GM21447 (cell line): ENCODE results near the gene DCAF17.
"Not testable (repeated sequence)": the region's sequence is repeated elsewhere in the genome, so short reads cannot be mapped to it uniquely, and the experiment has no call there.

Experiments
- ATAC-seq: cut with Tn5 transposase; IDR thresholded peaks from one replicate; pipeline ENCODE4 v1.9.1; 2021; ENCODE audit not compliant: unreplicated experiment

The DCAF17 gene

GRCh38 chr2:171452773-171453172 lies 18.7 kb downstream of the DCAF17 start:
- ATAC-seq: no peak

DNA sequence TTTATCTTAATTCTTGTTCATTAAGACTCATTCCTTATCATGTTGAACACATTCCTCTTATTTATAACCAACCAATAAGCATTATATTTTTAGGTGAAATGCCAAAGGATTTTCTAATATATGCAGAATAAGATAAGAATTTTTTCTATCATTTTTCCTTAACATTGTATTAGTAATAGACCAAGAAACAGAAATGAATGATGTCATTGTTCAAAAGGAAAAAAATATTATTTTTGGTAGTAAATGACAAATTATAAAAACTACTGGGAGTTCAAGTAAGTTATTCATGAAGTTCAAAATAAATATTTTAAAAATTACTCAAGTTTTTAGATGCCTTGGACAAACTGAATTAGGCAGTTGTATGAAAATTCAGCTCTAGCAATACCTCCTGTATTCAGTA lies 25.5 kb downstream of the DCAF17 start:
- ATAC-seq: no peak

DNA sequence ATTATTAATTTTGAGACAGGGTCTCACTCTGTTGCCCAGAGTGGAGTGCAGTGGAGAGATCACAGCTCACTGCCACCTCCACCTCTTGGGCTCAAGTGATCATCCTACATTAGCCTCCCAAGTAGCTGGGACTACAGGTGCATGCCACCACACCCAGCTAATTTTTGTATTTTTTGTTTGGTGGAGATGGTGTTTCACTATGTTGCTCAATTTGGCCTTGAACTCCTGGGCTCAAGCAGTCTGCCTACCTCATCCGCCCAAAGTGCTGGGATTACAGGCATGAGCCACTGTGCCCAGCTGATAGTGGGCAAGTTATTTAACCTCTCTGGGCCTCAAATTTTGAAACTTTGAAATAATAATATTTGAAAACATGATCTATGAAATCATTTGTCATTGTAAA lies 26.5 kb downstream of the DCAF17 start:
- no peak for ATAC-seq

DNA sequence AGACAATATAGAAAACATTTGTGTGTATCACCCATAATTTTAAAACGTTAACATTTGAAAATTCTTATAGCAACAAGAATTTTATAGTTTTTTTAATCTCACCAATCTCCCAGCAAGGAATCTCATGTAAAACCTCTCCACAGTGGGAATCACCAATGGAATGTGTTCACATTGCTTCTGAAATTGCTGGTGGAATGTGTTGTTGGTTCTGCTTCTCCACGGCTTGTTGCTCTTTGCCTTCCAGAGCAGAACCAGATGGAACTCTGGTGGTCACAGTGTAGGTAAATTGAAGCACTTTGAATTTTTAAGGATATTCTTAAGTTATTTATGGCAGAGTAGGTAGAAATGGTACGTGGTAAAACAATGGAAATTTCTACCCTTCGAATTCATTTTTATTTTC lies 35.1 kb downstream of the DCAF17 start:
- ATAC-seq: no peak

DNA sequence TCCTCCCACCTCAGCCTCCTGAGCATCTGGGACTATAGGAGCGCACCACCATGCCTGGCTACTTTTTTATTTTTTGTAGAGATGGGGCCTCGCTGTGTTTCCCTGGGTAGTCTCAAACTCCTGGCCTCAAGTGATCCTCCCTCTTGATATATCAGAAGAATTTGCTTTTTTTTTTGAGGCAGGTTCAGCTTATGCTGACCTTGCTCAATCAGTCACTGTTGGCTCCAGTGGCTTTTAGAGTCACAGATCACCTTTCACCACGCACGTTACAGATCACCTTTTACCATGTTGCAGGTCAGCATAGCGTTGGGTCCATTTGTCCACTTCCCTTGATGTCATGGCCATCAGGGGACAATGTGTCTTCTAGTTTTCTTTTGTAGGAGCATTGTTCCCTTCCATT lies 36.1 kb downstream of the DCAF17 start:
- no peak for ATAC-seq

DNA sequence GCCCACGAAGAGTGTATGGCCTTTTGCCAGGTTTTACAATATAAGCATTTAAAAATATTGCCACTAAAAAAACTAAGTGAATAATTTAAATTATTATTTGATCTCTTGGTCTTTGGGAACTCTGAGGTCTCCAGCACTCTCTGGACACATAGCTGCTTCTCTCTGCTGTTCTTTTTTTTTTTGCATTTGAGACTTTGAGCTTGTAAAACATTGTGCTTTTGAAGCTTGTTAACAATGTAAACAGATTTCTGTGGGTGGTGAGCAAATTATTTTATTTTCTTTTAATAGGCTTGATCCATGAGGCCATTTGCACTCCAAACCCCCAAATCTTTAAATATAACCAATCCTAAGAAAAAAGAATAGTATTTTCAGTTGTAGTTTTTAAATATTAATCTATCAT lies 42.0 kb downstream of the DCAF17 start:
- no peak for ATAC-seq

DNA sequence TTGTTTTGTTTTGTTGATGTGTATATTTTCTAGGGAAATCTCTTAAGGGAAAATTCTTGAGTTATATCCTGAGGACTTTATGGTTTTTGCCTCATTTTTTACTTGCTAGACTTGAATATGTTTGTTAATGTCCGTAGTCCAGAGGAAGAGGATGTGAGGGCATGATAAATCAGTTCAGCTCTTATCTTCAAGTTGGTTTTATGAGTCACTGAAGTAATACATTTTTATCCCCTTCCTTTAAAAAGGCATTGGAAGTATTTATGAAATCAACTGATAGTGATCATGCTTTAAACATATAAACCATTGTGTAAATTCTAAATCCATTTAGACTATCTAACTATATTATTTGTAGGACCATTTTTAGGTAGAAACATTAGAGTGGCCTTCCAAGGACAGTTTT lies 44.3 kb downstream of the DCAF17 start:
- no peak for ATAC-seq

GRCh38 chr2:171479154-171479814 lies 45.3 kb downstream of the DCAF17 start:
- ATAC-seq: no peak

DNA sequence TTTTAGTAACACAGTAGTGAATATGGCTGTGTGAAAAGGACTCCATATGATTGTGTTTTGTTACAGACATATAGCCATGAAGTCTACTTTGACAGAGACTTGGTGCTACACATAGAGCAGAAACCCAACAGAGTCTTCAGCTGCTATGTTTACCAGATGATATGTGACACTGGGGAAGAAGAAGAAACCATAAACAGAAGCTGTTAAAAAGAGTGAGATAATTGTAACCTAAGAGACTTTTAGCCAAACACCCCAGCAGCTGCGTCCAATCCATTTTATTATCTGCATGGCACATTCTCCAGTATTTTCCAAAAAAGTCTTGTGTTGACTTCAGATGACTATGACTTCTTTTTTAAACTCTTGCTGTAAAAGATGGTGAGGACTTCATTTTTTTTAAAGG lies 46.9 kb downstream of the DCAF17 start:
- ATAC-seq: no peak

DNA sequence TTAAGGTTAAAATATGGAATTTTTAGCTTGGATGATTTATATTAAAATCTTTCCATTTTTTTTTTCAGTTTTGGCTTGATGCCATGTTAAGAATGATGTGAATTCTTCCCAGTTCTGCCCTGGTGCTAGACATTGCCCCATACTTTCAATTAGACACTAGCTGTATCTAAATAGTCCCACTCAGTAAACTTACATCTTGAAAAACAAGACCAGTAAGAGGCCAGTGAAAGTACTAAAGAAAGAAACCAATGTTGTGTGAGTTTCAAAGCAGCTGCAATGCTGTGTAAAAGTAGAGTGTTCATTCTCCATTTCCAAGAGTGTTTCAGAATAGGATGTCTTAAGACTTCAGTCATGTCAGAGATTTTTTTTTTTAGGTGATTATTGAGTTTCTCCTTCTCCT lies 48.3 kb downstream of the DCAF17 start:
- no peak for ATAC-seq

DNA sequence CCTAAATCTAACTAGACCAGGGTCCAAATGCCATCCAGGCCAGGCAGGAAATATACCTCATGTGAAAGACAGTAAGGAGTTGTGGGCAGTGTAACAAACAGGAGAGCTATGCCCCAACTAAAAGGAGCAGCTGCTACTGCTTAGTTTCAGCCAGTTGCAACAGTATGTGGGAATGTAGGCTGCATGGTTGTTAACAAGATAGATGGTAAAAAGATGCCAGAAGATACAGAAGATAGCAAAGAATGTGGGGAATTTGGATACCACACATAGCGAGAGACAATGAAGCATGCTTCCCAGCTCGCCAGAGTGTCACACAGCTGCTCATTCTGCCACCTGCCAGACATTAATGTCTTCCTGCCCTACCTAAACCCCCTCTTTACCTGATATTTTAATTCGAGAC lies 48.9 kb downstream of the DCAF17 start:
- ATAC-seq: no peak

GRCh38 chr2:171483793-171484192 lies 49.8 kb downstream of the DCAF17 start:
- no peak for ATAC-seq

- no peak for ATAC-seq
Observed at GRCh38 chr2:171485116-171485515, 51.1 kb downstream of the DCAF17 start.

DNA sequence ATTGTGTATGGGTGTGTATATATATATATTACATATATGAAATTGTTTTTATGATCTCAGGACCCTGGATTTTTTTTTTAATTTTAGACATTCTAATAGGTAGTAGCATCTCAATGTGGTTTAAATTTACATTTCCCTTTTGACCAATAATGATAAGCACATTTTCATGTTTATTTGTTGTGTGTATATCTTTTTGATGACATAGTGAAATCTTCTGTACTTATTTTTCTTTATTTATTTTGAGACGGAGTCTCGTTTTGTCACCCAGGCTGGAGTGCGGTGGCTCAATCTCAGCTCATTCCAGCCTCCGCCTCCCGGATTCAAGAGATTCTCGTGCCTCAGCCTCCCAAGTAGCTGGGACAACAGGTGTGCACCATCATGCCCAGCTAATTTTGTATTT lies 53.2 kb downstream of the DCAF17 start:
- ATAC-seq: no peak

DNA sequence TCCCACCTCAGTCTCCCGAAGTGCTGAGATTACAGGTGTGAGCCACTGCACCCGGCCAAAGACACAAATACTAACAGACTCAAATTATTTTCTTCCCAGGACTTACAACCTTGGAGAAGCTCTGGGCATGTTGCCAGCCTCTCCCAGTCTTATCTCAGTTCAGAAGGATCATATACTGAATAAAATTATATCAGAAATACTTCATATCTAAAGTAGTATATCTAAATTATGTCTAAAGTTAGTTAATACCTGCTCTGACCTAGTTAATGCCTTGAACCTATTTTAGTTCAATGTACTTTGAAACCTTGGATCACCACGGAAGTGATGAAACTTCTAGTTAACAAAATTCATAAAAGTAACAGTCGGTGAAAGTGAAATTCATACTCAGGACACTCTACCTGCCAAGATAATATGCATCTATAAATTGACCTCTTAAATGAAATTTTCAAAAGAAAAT lies 53.8 kb downstream of the DCAF17 start:
- ATAC-seq: no peak

DNA sequence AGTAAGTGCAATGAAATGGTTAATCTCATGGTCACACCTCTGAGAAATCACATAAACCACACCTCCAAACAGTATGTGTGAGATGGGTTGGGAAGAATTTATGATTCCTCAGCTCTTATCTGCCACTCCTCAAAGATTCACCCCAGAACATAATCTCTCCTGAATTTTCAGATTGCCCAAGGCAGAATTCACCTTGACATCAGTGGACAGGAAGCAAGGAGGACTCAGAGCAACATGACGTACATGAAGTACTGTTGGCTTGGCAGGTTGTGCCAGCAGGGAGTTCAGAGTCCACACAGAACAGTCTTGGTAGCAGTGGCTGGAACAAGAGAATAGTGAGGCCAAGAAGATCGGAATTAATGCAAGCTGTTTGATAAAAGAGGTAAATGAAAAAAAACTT lies 56.6 kb downstream of the DCAF17 start:
- ATAC-seq: no peak

DNA sequence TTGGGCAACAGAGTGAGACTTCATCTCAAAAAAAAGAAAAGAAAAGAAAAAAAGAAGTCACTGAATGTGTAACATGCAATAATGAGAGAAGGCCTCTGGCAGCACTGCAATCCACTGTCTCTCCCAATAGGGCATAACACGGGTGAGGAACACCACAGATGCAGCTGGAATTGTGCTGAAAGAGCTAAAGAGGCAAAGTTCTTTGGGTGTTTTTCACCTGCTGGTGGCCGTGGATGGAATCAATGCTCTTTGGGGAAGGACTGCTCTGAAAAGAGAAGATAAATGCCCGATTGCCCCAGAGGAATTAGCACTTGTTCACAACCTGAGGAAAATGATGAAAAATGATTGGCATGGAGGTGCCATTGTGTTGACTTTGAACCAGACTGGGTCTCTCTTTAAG lies 57.3 kb downstream of the DCAF17 start:
- ATAC-seq: no peak

DNA sequence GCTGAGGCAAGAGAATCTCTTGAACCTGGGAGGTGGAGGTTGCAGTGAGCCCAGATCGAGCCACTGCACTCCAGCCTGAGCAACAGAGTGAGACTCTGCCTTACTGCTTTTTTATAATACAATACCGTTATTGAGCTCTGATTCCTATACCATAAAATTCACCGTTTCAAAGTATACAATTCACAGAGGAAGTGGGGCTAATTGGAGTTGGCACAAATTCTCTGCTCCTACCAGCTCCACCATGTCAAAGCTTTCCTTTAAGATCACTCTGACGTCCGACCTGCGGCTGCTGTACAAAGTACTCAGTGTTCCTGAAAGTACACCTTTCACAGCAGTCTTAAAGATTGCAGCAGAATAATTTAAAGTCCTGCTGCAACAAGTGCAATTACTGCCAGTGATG lies 58.6 kb downstream of the DCAF17 start:
- no peak for ATAC-seq

GRCh38 chr2:171497664-171498063 lies 63.6 kb downstream of the DCAF17 start:
- not testable (repeated sequence) for ATAC-seq

DNA sequence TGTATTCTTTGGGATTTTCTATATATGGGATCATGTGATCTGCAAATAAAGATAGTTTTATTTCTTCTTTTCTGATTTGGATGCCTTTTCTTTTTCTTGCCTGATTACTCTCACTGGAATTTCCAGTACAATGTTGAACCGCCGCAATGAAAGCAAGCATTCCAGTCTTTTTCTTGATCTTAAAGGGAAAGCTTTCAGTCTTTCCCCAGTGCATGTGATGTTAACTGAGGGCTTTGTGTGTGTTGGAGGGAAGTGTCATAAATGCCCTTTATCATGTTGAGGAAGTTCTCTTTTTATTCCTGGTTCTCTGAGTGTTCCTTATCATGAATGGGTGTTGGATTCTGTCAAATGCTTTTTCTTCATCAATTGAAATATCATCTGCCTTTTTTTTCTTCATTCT lies 71.3 kb downstream of the DCAF17 start:
- ATAC-seq: no peak

DNA sequence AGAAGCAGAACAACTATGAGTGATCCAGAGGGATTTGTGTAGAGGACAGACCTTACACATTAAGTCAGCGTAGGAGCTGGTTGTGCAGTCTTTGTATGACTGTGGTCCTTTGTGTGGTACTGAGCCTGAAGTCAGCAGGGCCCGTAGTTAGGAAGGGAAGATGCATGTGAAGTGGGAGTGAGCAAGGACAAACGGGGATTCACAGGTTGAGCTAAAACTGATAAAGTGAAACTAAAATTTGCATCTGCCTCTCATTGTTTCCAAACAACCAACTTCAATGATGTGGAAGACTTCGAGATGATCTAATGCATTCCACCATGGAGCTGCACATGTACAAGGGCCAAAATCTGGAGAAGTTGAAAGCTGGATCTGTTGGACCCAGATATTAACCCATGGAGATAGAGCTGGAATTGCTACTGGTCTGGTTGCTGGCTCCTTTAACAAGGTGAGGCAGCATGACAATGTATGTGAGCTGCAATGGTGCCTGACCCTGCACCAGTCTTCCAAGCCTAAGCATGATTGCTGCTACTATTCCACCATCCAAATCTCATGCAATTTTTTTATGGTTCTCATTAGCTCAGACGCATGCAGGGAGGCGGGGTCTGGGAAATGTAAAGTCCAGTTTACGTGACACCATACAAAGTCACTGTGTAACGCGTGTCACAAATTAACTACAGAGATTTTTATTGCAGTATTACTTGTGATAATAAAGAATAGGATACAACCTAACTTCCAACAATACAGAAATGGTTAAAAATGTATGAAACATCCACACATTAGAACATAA lies 76.1 kb downstream of the DCAF17 start:
- peak; percentile 74 for ATAC-seq

DNA sequence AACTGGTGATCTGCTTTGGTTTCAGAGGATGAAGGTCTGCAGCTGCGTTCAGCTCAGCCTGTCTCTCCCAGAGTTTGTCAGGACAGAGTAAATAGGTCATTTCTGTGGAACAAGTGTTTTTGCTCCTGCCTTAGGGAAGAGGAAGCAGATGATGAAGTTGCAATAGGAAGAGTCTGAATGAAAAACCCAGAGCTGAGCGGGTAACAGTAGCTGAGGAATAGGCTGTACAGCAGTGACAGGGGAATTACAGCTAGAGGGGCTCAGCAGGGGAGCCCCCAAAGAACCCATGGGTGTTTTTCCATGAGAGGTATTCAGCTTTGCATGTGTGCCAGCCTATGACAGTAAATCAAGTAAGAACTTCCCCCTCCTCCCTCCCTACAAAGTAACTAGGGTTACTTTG lies 78.0 kb downstream of the DCAF17 start:
- no peak for ATAC-seq
